Astrocyte (in vitro differentiated cells and primary cell): ENCODE data around the gene FAF2.

ENCODE experiments used
- EZH2 ChIP-seq: IDR thresholded peaks from 2 replicates; pipeline ENCODE4 v1.6.1; 2012; ENCODE audit warnings: mild to moderate bottlenecking, low read length, inconsistent platforms; ENCODE audit not compliant: insufficient read depth
- TF ChIP-seq, protein P1 (sequence below): IDR thresholded peaks from 2 replicates; pipeline ENCODE4 v1.5.1; 2011; ENCODE audit warnings: low read depth, mild to moderate bottlenecking, inconsistent platforms, low read length, moderate library complexity; ENCODE audit not compliant: insufficient read depth

DNA sequence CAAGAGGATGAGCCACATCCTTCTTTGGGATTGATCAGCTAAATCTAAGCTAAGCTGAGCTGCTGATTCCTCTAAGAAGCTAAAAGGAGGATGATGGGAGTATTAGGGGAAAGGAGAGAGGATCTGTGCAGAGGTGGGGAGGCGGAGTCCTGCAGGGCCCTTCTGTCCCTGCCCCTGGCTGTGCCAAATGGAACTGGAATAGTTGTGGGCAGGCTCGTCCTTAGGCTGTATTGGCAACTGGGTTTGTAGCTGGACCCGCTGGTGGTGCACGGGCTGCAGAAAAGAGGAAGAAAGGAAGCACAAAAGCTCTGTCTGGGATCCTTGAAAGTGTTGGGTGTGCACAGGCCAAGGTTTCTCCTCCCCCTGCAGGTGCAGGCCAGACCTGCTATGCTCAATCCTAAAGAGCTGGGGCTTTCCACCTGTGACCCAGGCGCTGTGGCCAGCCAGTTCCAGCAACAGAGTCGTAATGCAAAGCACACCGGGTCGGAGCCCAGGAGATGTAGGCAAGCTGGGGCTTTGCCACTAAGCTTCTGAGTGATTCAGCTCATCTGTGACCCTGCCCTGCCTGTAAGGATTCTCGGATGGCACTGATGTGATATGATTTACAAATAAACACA is 41.6 kb upstream of the FAF2 start:
- TF ChIP-seq, protein P1, sequence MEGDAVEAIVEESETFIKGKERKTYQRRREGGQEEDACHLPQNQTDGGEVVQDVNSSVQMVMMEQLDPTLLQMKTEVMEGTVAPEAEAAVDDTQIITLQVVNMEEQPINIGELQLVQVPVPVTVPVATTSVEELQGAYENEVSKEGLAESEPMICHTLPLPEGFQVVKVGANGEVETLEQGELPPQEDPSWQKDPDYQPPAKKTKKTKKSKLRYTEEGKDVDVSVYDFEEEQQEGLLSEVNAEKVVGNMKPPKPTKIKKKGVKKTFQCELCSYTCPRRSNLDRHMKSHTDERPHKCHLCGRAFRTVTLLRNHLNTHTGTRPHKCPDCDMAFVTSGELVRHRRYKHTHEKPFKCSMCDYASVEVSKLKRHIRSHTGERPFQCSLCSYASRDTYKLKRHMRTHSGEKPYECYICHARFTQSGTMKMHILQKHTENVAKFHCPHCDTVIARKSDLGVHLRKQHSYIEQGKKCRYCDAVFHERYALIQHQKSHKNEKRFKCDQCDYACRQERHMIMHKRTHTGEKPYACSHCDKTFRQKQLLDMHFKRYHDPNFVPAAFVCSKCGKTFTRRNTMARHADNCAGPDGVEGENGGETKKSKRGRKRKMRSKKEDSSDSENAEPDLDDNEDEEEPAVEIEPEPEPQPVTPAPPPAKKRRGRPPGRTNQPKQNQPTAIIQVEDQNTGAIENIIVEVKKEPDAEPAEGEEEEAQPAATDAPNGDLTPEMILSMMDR = no peak
- no peak for TF ChIP-seq EZH2
